ENCODE data around the gene MTA1. TPM values are rescaled to one million over a fixed set of nuclear protein-coding genes. Genes with fewer than 3 reads are reported as not detected.

The MTA1 gene
- total RNA-seq: 26.3 and 32.4 TPM in 2 replicates

DNA sequence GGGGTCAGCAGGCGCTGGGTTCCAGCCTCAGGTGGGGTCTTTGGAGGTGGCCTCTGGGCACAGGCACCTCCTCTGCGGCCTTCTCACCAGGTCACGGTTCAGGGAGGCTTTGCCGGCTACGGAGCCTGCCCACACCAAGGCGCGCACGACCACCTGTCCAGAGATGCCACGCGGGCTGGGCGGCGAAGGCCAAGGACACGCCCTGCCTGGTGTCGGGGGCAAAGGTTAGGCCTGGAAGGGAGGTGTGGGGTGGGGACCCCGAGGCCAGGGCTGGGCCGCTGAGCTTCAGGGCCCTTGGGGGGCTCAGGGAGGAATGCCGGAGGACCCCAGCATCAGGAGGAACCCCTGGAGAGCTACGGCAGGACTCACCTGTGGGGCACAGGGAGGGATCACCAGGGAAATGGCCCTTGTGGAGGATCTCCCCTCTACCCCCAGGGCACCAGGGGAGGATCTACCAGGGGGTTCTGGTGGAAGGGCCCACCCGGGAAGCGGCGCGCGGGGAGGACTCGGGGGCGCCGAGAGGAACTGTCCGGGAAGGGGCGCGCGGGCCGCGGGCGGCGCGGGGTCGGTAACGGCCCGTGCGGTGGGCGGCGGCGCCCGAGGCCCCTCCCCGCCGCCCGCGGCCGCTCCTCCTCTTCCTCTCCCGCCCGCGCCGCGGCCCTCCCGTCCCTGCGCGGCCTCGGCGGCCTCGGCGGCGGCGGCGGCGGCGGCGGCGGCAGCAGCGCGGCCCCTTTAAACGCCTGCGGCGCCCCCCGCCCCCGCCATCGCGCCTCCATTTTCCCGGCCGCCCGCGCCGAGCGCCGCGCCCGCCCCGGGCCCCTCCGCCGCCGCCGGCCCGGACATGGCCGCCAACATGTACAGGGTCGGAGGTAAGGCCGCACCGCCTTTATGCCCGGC, at the start of gene MTA1:
Gene MTA1, plus strand, starts transcription at position 633 of the 897 bp plus-strand sequence. Its CDS starts 209 bp downstream, at position 842.

DNA sequence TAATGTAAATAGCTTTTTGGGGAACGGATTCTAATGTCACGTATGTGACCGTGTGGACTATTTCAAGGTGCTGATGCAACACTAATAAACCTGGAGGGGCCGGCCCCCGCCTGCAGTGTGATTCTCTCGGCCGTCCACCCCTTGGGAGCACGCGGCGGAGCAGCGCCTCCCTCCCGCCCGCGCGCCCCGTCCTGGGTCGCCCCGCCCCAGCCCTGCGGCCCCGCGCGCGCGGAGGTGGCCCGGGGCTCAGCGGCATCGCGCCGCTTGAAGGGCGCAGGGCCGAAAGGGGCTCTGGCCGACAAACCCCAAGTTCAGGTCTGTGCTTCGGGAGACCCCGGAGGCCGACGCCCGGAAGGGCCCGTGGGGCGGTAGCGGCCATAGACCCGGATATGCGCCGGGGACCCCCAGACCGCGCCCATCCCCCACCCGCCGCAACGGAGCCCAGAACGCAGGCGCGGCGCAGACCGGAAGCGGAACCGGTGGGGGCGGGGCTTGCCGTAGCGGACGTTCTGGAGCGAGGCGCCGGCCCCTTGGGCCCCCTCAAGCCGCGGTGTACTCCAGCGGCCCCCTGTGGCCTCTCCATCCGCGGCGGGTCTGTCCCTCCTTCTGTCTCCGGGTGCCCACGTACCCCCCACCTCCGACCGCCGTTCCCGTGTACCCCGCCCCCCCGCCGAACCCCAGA, 21.4 kb upstream of the MTA1 start, which contains the start of gene TEX22:
Gene TEX22, plus strand, starts transcription at position 495 of the 682 bp plus-strand sequence. CDS start 803 bp downstream, outside the sequence.

DNA sequence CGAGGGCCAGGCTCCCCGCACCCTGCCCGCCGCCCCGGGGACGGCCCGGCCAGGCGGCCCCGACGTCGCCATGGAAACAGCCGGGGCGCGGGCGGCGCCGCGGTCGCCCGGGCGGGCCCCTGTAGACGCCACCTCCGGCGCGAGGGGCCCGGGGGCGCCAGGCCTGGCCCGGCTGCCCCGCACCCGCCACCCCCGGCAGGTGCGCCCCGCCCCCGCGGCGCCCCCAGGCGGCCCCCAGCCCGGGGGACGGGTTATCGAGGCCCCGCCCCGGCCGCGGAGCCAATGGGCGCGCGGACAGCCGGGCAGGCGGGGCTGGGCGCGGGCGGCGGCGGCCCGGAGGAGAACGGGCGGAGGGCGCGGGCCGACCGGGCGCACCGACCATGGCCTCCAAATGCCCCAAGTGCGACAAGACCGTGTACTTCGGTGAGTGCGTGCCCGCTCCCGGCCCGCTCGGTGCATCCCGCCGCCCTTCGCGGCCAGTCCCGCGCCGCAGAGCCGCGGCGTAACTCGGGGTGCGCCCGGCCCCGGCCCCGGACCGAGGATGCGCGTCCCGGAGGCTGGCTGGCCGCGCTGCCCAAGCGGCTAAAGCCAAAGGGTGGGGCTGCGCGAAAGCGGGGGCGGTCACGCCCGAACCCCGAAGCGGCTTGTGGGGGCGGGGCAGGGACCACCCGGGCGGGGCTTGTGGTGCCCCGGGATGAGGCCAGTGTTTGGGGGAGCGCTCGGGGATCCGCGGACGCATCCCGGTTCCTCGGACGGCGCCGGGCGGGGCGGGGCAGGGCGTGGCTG, 55.0 kb downstream of the MTA1 start, which contains the start of gene CRIP2:
Gene CRIP2, plus strand, starts transcription at position 339 of the 786 bp plus-strand sequence. Its CDS starts 42 bp downstream, at position 381.

DNA sequence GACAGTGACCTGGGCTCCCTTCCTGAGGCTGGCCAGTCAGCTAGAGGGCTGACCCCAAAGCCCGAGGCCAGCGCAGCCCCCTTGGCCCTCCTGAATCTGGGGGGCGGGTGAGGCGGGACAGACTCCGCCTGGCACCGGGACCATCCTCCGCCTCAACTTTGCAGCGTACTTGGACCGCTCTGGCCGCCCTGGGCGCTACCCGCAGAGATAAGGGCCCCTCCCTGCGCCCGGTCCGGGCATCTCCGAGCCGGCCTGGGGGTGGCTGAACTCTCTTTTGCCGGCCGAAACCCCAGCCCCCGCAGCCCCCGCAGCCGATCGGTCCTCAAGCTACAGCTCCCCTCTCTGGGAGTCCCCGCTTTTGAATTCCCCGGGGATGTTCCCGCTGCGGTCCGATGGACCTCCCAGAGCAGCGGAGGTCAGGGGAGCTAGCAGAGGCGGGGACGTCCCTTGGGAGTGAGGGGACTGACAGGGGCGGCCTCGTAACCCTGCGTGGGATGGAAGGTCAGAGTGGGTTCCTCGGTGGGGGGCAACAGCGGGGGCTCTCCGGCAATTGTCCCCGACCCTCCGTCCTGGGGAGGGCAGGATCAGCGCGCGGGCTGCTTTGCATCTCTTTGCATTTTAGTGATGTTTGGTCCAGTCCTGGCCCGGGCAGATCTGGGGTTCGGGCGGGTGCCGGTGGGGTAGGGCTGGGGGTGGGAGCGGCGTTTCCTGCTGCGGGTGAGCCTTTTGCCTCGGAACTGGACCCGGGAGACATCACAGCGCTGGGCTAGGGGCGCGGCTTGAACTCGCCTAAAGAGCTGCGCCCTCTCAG, 66.7 kb downstream of the MTA1 start, which contains the start of gene CRIP1:
Gene CRIP1, plus strand, starts transcription at position 724 of the 811 bp plus-strand sequence. CDS start 374 bp downstream, outside the sequence.

DNA sequence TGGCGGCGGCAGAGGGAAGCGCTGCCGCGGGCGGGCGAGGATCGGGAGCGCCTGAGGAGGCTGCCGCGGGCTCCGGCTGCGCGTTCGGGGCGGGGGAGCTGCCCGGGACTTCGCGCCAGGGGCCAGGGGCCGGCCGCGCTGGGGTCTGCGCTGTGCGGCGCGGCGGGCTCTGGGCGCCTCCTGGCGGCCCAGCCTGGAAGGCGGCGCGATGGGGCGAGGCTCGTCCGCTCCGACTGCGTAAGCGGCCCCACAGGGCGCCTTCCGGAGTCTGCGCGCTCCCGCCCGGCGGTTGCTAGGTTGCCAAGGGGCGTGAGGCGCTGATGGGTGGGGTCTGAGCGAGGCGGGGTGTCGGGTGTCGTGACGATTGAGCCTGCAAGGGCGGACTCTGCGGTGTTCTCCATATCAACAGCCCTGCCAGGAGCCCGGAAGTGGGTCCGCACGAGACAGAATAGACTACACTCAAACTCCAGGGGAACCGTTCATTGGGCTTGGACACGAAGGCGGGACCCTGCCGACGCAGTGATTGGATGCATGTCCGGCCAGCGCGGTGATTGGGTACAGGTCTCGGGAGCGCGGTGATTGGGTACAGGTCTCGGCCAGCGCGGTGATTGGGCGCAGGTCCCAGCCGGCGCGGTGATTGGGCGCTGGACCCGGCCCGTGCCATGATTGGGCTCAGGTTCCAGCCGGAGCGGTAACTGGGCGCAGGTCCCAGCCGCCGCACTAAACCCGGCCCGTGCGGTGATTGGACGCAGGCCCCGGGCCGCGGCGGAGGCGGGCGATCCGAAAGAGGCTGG, 71.1 kb downstream of the MTA1 start, which contains the start of gene TEDC1:
Gene TEDC1, plus strand, starts transcription at position 675 of the 794 bp plus-strand sequence. CDS start 130 bp downstream, outside the sequence.

Other genes with a start within 250 kb of the MTA1 start
- gene NUDT14, start 238.5 kb upstream of the MTA1 start, total RNA-seq: 8.2 and 10.4 TPM in 2 replicates
- 40.6 and 60.4 TPM in 2 replicates for gene BTBD6, start 171.3 kb upstream of the MTA1 start, total RNA-seq
- gene BRF1, start 118.8 kb upstream of the MTA1 start, total RNA-seq: 26.5 and 35.9 TPM in 2 replicates
- gene PACS2, start 105.1 kb upstream of the MTA1 start, total RNA-seq: 27.8 and 40.6 TPM in 2 replicates
- gene TEX22, start 21.3 kb upstream of the MTA1 start, total RNA-seq: 0.19 and 0.28 TPM in 2 replicates
- 35.2 and 70.4 TPM in 2 replicates for gene CRIP2, start 55.0 kb downstream of the MTA1 start, total RNA-seq
- gene CRIP1, start 67.1 kb downstream of the MTA1 start, total RNA-seq: 0.28 and 5.4 TPM in 2 replicates
- gene TEDC1, start 71.4 kb downstream of the MTA1 start, total RNA-seq: 3.9 and 15.1 TPM in 2 replicates
- 5.0 and 12.7 TPM in 2 replicates for gene TMEM121, start 106.8 kb downstream of the MTA1 start, total RNA-seq

All from regular cardiac myocyte (primary cell).